ENCODE results near the gene SH2D3C. TPM values are rescaled to one million over a fixed set of nuclear protein-coding genes. Genes with fewer than 3 reads are reported as not detected.

The SH2D3C gene
- total RNA-seq, 1 donor from 2014 or later: 85.3 TPM

- ATAC-seq (peak; percentile 93), DNase-seq (peak; percentile 94)
- peaks cover 27% of the 10 kb centered on the region for H3K36me3 ChIP-seq
- no peaks in the 10 kb centered on the region for H3K27me3 ChIP-seq
- H3K9me3 ChIP-seq: no peaks in the 10 kb centered on the region
- H3K4me3 ChIP-seq: peak within 1 kb of the TSS; percentile 72
- TF ChIP-seq CTCF (IDR thresholded peaks at IDR 0.05): no peak
- peak within 1 kb of the TSS; percentile 94 for H3K27ac ChIP-seq
- intact Hi-C loops (cut with DNase I): no loop called here
- peaks cover 34% of the 10 kb centered on the region for H3K4me1 ChIP-seq
Measured at GRCh38 chr9:127802576-127803443, 24.3 kb upstream of the SH2D3C start, which contains the start of gene FPGS. TSS of gene FPGS (plus strand) at chr9:127802882. CDS start at chr9:127802925, 43 bp downstream.

DNA sequence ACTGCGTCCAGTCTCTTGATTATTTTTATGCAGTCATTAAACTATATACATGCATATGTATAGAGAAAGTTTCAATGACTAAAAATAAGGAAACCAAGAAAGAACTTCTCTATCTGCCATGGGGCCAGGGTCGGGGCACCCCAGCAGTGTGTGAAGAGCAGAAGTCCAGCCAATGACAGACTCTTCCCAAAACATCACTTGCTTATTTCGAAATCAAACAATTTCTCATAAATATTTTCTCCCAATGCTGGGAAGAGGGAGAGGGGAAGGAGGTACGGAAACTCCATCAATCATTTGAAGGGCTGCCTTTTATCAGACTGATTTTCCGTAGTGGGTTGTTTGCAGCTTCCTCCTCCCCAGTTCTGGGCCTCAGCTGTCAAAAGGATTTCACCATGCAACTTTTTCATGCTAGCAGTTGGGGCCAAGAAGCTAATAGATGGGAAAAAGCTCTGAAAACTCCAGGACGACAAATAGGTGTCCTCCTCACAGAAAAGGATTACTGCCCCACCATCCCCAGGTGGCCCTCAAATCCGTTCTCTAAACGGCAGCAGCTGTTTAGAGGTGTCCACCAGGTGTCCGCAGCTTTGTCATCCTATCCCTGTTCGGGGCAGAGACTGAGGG, 23.6 kb upstream of the SH2D3C start:
- ATAC-seq (no peak), DNase-seq (no peak)
- H3K27me3 ChIP-seq: no peaks in the 10 kb centered on the region
- H3K4me3 ChIP-seq: peak overlapping the region; percentile 72
- peak overlapping the region; percentile 94 for H3K27ac ChIP-seq
- peaks cover 20% of the 10 kb centered on the region for H3K36me3 ChIP-seq
- intact Hi-C loops (cut with DNase I): no loop called here
- TF ChIP-seq CTCF (IDR thresholded peaks at IDR 0.05): no peak
- peaks cover 40% of the 10 kb centered on the region for H3K4me1 ChIP-seq
- no peaks in the 10 kb centered on the region for H3K9me3 ChIP-seq

- Histone ChIP-seq H3K4me1 (peaks cover 39% of the 10 kb centered on the region), H3K27me3 (no peaks in the 10 kb centered on the region), H3K4me3 (no peak overlapping the region), H3K27ac (peak overlapping the region; percentile 51), H3K36me3 (peaks cover 8% of the 10 kb centered on the region), H3K9me3 (no peaks in the 10 kb centered on the region)
- ATAC-seq (no peak), DNase-seq (no peak)
- TF ChIP-seq CTCF (IDR thresholded peaks at IDR 0.05): no peak
- intact Hi-C loops (cut with DNase I): no loop called here
Measured at GRCh38 chr9:127796852-127797370, 18.4 kb upstream of the SH2D3C start.

DNA sequence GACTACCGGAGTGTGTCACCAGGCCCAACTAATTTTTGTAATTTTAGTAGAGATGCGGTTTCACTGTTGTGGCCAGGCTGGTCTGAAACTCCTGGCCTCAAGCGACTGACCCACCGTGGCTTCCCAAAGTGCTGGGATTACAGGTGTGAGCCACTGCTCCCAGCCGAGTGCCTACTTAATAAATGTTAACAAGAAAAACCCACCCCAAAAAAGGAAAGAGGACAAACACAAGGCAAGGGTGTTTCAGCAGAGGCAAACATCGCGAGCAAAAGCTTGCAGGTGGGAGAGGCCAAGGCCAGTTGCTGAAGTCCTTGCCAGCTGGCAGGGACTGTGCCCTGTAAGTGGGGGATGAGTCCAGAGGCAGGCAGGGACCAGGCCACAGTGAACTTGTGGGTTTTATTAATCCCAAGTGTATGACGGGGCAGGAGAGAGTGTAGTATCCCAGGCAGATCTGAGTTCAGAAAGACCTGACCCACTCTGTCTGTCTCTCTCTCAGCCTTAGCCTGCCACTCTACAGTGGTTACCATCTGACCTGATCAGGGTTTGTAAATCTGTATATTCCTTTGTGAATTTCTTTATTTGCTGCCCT, 17.9 kb upstream of the SH2D3C start:
- Histone ChIP-seq H3K9me3 (no peaks in the 10 kb centered on the region), H3K4me3 (no peak overlapping the region), H3K27ac (peak overlapping the region; percentile 51), H3K27me3 (no peaks in the 10 kb centered on the region), H3K36me3 (peaks cover 14% of the 10 kb centered on the region), H3K4me1 (peaks cover 33% of the 10 kb centered on the region)
- ATAC-seq: peak; percentile 60
- DNase-seq: peak; percentile 82
- intact Hi-C loops (cut with DNase I): no loop called here
- TF ChIP-seq CTCF (IDR thresholded peaks at IDR 0.05): no peak

DNA sequence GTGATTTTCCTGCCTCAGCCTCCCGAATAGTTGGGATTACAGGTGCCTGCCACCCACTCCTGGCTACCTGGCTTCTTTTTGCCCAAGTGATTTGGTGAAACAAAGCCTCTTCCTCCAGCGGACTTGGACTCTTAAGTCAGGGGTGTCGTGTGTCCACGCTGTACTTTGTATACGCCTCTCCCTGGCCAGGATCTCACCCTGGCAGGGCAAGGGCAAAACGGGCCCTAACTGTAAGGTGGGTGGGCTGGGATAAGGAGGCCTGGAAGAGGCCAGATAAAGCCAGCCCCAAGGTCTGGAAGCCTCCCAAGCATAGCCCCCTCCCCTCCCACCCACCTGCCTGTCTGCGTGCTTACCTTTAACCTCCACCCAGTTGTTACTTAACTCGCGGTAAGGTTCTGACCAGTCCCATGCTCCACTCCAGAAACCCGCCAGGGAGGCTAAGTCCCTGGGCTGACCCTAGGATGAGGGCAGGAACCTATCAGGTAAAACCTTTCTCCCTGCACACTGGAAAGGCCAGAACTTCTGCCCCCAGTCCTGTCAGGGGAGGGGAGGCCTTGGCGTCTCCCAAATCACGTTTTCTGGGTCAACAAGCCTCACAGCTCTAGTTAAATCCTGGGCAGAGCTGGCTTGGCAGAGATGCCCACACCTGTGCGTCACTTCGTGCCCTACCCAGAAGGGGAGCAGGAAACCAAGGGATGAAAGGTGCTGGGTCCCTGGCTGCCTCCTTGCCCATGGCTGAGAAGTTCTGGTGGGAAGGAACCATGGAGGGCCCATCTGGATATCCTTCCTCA, 15.7 kb upstream of the SH2D3C start:
- intact Hi-C loops (cut with DNase I): no loop called here
- DNase-seq (peak; percentile 77), ATAC-seq (peak; percentile 79)

More for the DNA sequence above, 15.7 kb upstream of the SH2D3C start:
- Histone ChIP-seq H3K27me3 (no peaks in the 10 kb centered on the region), H3K9me3 (no peaks in the 10 kb centered on the region), H3K4me1 (peaks cover 29% of the 10 kb centered on the region), H3K36me3 (peaks cover 35% of the 10 kb centered on the region), H3K4me3 (no peak overlapping the region), H3K27ac (peak overlapping the region; percentile 77)
- no peak for TF ChIP-seq CTCF (IDR thresholded peaks at IDR 0.05)
